ACHN (cell line): ENCODE data around the gene CBFB.
"Not testable (repeated sequence)": the region's sequence is repeated elsewhere in the genome, so short reads cannot be mapped to it uniquely, and the experiment has no call there.

Experiments
- DNase-seq: peaks from one replicate; pipeline ENCODE4 v3.0.0-alpha.2; 2015
- in situ Hi-C: cut with HindIII; loops from 2 replicates; pipeline ENCODE4 v1.10.0; 2017; ENCODE audit warnings: low sequenced_read_pairs, low pct_ligation_motif_present, low pct_unique_long_range_greater_than_20kb

The CBFB gene

GRCh38 chr16:67034487-67034886 is 5.5 kb downstream of the CBFB start:
- in situ Hi-C loops: no loop called here
- DNase-seq: no peak

DNA sequence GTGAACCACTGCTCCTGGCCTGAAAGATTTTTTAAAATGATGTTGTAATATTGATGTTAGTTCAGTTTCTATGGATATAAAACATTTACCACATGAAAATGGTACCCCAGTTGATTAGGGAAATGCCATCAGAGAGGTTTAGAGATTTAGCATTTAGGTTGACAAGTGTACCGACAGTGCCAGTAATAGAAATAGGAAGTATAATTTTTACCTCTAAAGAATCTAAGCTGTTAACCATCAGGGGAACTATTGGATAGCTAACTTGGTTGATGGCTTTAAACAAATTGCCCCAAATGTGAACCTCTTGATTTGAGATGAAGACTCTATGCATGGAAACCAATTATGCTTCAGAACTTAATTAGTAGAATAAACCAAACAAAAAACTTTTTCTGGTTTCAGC is 6.4 kb downstream of the CBFB start:
- DNase-seq: no peak
- in situ Hi-C loops: no loop called here

- no peak for DNase-seq
- in situ Hi-C loops: no loop called here
Measured at GRCh38 chr16:67036323-67036741, 7.4 kb downstream of the CBFB start.

DNA sequence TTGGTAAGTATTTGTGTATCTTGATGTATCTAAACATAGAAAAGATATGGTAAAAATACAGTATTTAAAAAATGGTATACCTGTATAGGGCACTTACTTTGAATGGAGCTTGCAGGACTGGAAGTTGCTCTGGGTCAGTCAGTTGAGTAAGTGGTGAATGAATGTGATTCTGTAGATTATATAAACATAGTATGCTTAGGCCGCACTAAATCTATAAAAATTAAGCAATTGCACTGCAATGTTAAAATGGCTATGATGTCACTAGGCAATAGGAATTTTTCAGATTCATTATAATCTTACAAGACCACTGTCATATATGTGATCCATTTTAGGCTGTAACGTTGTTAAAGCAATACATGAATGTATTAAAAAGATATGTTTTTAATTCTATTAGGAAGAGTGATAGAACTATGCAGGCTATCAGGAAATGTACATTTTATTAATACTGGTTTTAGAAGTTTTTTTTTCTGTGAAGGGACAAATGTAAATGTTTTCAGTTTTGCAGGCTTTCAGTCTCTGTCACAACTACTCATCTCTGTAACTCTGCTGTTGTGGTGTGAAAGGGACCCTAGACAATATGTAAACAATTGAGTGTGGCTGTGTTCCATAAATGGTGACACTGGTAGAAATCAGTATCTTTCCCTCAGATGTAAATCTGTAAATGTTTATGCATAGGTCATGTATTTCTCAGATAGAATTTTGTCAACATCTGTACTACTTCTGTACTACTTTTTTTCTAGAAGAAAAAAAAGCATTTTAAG is 10.5 kb downstream of the CBFB start:
- no peak for DNase-seq
- in situ Hi-C loops: no loop called here

DNA sequence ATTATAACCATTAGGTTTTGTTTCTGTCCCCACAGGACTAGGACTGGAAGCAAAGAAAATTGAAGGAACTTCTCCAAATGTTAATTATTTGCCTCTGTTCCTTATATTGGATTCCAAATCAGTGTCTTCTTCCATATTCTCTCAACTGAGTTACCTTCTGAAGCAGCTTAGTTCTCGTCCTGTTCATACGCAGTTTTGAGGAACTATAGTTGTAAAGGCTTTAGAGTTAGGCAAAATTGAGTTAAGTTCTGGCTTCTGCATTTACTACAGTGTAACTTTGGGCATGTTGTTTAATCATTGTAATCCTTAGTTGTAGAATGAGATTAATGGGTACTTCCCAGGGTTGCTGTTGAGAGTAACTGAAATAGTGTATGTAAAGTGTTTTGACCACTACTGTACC is 11.2 kb downstream of the CBFB start:
- no peak for DNase-seq
- in situ Hi-C loops: no loop called here

- in situ Hi-C loops: no loop called here
- DNase-seq: no peak
Measured at GRCh38 chr16:67040906-67041305, 12.0 kb downstream of the CBFB start.

DNA sequence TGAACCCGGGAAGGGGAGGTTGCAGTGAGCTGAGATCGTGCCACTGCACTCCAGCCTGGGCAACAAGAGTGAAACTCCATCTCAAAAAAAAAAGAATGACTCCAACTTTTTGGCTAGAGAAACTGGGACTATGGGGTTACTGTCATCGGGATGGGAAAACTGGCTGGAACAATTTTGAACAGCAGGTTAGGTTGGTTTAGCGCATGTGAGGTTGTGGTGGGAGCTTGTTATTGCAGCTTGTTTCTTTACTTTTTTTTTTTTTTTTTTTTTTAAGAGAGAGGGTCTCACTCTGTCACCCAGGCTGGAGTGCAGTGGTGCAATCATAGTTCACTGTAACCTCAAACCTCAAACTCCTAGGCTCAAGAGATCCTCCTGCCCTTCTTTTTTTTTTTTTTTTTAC is 12.6 kb downstream of the CBFB start:
- DNase-seq, in situ Hi-C loops: not testable (repeated sequence)

DNA sequence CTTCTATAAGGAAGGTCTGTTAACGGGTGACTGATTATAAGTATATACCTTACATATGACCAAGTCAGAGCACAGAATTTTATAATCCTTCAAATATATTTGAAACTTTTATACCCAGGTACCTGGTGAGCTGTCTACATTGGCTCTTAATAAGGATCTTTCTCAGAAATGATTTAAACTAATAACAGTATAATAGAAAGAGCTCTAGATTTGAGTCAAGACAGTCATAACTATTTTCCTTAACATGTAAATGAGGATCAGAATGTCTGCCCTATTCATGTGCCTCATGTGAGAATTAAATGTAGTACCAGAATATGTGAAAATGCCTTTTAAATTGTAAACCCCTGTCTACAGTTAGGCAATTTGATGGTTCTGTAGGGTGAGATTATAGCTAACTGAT is 14.5 kb downstream of the CBFB start:
- in situ Hi-C loops: no loop called here
- no peak for DNase-seq

DNA sequence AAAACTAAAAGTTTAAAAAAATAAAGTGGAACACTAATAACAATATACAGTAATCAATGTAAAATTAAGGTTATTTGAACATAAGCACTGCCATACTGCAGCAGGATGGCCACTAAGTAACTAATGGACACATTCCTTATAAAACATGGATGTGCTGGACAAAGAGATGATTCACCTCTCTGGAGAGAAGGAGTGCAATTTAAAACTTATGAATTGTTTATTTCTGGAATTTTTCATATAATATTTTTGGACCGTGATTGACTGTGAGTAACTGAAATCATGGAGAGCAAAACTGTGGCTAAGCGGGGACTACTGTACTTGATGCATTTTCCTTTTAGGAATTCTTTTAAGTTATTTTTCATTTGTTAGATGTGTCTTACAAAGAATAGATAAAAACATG is 21.8 kb downstream of the CBFB start:
- no peak for DNase-seq
- in situ Hi-C loops: no loop called here

DNA sequence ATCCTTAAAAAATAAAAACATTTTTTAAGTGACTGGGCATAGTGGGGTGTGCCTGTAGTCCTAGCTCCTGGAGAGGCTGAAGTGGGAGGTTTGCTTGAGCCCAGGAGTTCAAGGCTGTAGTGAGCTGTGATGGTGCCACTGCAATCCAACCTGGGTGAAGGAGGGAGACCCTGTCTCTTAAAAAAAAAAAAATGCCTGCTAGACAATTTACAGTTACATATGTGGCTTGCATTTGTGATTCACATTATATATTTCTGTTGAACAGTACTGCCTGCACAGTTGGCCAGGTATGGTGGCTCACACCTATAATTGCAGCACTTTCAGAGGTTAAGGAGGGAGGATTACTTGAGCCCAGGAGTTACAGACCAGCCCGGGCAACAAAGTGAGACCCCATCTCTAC is 23.4 kb downstream of the CBFB start:
- in situ Hi-C loops: no loop called here
- DNase-seq: no peak

DNA sequence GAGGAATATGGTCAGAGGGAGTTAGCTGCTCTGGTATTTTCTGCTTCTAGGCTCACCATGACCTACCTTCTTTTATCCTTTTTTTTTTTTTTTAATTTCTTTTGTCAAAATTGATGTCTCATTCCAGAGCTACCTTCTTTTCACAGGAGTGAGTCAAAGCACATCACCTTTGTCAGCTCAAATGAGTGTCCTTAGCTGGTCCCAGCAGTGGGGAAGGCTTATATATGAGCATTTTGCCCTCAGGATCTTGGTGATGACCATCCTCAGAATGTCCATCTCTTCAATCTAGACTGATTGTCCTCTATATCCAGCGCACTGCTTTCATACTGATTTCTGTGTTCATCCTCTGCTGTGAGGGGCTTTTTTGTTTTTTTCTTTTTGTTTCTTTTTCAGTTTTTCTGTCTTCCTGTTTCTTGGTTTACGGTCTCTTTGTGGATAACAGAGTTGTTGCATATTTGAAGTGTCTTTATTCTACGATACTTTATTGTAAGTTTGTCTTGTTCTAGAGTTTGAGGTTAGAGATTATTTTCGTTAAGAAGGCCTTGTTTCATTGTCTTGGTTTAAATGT is 24.9 kb downstream of the CBFB start:
- no peak for DNase-seq
- in situ Hi-C loops: no loop called here

- in situ Hi-C loops: no loop called here
- no peak for DNase-seq
Measured at GRCh38 chr16:67054901-67055300, 26.0 kb downstream of the CBFB start.

GRCh38 chr16:67055712-67056487 is 27.0 kb downstream of the CBFB start:
- in situ Hi-C loops: no loop called here
- peak; percentile 80 for DNase-seq

DNA sequence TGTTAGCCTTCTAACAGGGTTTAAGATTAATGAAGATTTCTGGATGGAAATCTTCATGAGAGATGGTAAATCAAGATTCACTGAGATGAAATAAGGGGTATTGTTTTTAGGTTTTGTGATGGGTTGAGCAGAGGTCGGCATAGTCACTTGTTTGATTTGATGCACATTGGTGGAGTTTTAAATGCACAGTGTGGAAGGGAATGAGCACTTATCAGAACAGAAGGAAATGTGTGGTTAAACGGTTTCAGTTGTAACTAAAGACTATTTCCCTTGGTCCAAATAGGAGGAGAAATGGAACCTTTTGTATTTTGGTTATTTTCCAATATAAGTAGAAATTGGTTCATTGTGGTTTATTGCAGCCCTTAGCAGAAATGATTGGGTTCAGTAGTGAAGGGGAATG is 34.1 kb downstream of the CBFB start:
- in situ Hi-C loops: no loop called here

GRCh38 chr16:67068212-67068753 is 39.3 kb downstream of the CBFB start:
- no peak for DNase-seq
- in situ Hi-C loops: no loop called here

More for the DNA sequence above, 34.1 kb downstream of the CBFB start:
- no peak for DNase-seq

DNA sequence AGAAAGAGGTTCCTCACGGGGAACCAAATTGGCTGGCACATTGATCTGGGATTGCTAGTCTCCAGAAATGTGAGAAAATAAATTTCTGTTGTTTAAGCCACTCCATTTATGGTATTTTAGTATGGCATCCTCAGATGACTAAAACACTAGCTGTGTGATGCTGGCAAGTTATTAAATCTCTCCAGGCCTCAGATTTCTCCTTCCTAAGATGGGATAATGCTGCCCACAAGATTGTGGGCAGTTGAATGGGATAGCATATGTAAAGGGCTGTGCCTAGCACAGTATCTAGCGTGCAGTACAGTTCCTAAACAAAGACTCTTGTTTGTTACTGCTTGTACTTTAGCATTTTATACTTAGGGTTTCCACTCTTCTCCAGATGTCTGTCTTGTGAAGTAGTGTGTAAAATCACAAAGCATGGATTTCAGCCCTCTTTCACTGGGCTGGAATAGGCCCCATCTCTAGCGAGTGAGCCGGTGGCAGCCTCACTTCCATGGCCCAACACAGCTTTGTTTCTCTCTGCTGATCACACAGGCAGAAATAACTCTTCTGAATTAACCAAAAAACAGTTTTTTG is 42.6 kb downstream of the CBFB start:
- in situ Hi-C loops: no loop called here
- DNase-seq: no peak

GRCh38 chr16:67075331-67075730 is 46.4 kb downstream of the CBFB start:
- in situ Hi-C loops: no loop called here
- DNase-seq: no peak

- DNase-seq: no peak
- in situ Hi-C loops: no loop called here
Measured at GRCh38 chr16:67077871-67078270, 48.9 kb downstream of the CBFB start.

- DNase-seq: no peak
- in situ Hi-C loops: no loop called here
Measured at GRCh38 chr16:67082100-67082499, 53.2 kb downstream of the CBFB start.
